ENCODE measurements around the gene EBLN1.

The EBLN1 gene

GRCh38 chr10:22170582-22170981 is 47.2 kb downstream of the EBLN1 start:
- Histone ChIP-seq H3K79me2 (ENCODE audit: insufficient read depth, low read length) (no peaks in the 10 kb centered on the region), H3K9me3 (ENCODE audit: insufficient read depth, low read length, severe bottlenecking) (no peaks in the 10 kb centered on the region), H3K4me1 (ENCODE audit: insufficient read depth, low read length) (no peaks in the 10 kb centered on the region), H4K20me1 (ENCODE audit: insufficient read depth, low read length) (no peaks in the 10 kb centered on the region), H3K27me3 (ENCODE audit: insufficient read depth, low read length, poor library complexity) (no peaks in the 10 kb centered on the region), H3K4me2 (ENCODE audit: insufficient read depth, low read length) (no peak overlapping the region), H3K27ac (ENCODE audit: low read length) (no peak overlapping the region), H2AFZ (ENCODE audit: low read depth, low read length) (no peak overlapping the region), H3K9ac (ENCODE audit: low read depth, low read length) (no peak overlapping the region), H3K36me3 (ENCODE audit: insufficient read depth, low read length) (no peaks in the 10 kb centered on the region), H3K4me3 (ENCODE audit: low read depth in 1 of 2, low read length in 2 of 2) (no peak overlapping the region)
- no peak for TF ChIP-seq EZH2 (IDR thresholded peaks at IDR 0.05; ENCODE audit: borderline replicate concordance, low read depth, low read length, severe bottlenecking)
- no peak for TF ChIP-seq CTCF (IDR thresholded peaks at IDR 0.05; ENCODE audit: borderline replicate concordance, extremely low read depth, low read length, poor library complexity, severe bottlenecking)
- DNase-seq, result no peak
- ATAC-seq (ENCODE audit: insufficient read depth, low read depth), result no peak

GRCh38 chr10:22159979-22160378 is 57.8 kb downstream of the EBLN1 start:
- ATAC-seq (ENCODE audit: insufficient read depth, low read depth) (no peak), DNase-seq (no peak)
- no peak overlapping the region for H3K4me2 ChIP-seq (ENCODE audit: insufficient read depth, low read length)
- H3K9me3 ChIP-seq (ENCODE audit: insufficient read depth, low read length, severe bottlenecking), result no peaks in the 10 kb centered on the region
- H4K20me1 ChIP-seq (ENCODE audit: insufficient read depth, low read length), result no peaks in the 10 kb centered on the region
- no peak overlapping the region for H3K9ac ChIP-seq (ENCODE audit: low read depth, low read length)
- peaks cover 2% of the 10 kb centered on the region for H3K27me3 ChIP-seq (ENCODE audit: insufficient read depth, low read length, poor library complexity)
- H3K4me3 ChIP-seq (ENCODE audit: low read depth in 1 of 2, low read length in 2 of 2), result no peak overlapping the region
- TF ChIP-seq CTCF (IDR thresholded peaks at IDR 0.05; ENCODE audit: borderline replicate concordance, extremely low read depth, low read length, poor library complexity, severe bottlenecking), result no peak
- no peak for TF ChIP-seq EZH2 (IDR thresholded peaks at IDR 0.05; ENCODE audit: borderline replicate concordance, low read depth, low read length, severe bottlenecking)
- no peaks in the 10 kb centered on the region for H3K36me3 ChIP-seq (ENCODE audit: insufficient read depth, low read length)
- no peaks in the 10 kb centered on the region for H3K79me2 ChIP-seq (ENCODE audit: insufficient read depth, low read length)
- H3K27ac ChIP-seq (ENCODE audit: low read length), result no peak overlapping the region
- H2AFZ ChIP-seq (ENCODE audit: low read depth, low read length), result no peak overlapping the region
- H3K4me1 ChIP-seq (ENCODE audit: insufficient read depth, low read length), result no peaks in the 10 kb centered on the region

GRCh38 chr10:22159180-22159579 is 58.6 kb downstream of the EBLN1 start:
- H3K4me3 ChIP-seq (ENCODE audit: low read depth in 1 of 2, low read length in 2 of 2), result no peak overlapping the region
- H3K4me1 ChIP-seq (ENCODE audit: insufficient read depth, low read length), result no peaks in the 10 kb centered on the region
- no peaks in the 10 kb centered on the region for H4K20me1 ChIP-seq (ENCODE audit: insufficient read depth, low read length)
- H3K4me2 ChIP-seq (ENCODE audit: insufficient read depth, low read length), result no peak overlapping the region
- H2AFZ ChIP-seq (ENCODE audit: low read depth, low read length), result no peak overlapping the region
- H3K79me2 ChIP-seq (ENCODE audit: insufficient read depth, low read length), result no peaks in the 10 kb centered on the region
- H3K36me3 ChIP-seq (ENCODE audit: insufficient read depth, low read length), result no peaks in the 10 kb centered on the region
- H3K9me3 ChIP-seq (ENCODE audit: insufficient read depth, low read length, severe bottlenecking), result no peaks in the 10 kb centered on the region
- DNase-seq (no peak), ATAC-seq (ENCODE audit: insufficient read depth, low read depth) (no peak)
- no peak overlapping the region for H3K9ac ChIP-seq (ENCODE audit: low read depth, low read length)
- peaks cover 2% of the 10 kb centered on the region for H3K27me3 ChIP-seq (ENCODE audit: insufficient read depth, low read length, poor library complexity)
- H3K27ac ChIP-seq (ENCODE audit: low read length), result no peak overlapping the region
- TF ChIP-seq CTCF (IDR thresholded peaks at IDR 0.05; ENCODE audit: borderline replicate concordance, extremely low read depth, low read length, poor library complexity, severe bottlenecking), result no peak
- TF ChIP-seq EZH2 (IDR thresholded peaks at IDR 0.05; ENCODE audit: borderline replicate concordance, low read depth, low read length, severe bottlenecking), result no peak
